ENCODE data around the gene COL20A1. TPM values are rescaled to one million over a fixed set of nuclear protein-coding genes. Genes with fewer than 3 reads are reported as not detected.

COL20A1 gene
- total RNA-seq, 1 donor from 2014 or later, result 0.25 TPM

GRCh38 chr20:63370618-63371187 lies 77.7 kb downstream of the COL20A1 start:
- TF ChIP-seq CTCF (IDR thresholded peaks at IDR 0.05; ENCODE audit: unreplicated experiment), result no peak
- H3K4me3 Mint-ChIP-seq, result no peak overlapping the region
- no peak overlapping the region for H3K27ac Mint-ChIP-seq
- DNase-seq (ENCODE audit: low spot score in 2 of 2, unreplicated experiment in 2 of 2), result no peak
- peaks cover 34% of the 10 kb centered on the region for H3K27me3 Mint-ChIP-seq (ENCODE audit: low read depth)
- no peaks in the 10 kb centered on the region for H3K9me3 Mint-ChIP-seq
- H3K36me3 Mint-ChIP-seq, result no peaks in the 10 kb centered on the region
- H3K4me1 Mint-ChIP-seq, result no peaks in the 10 kb centered on the region

GRCh38 chr20:63371291-63371865 lies 78.4 kb downstream of the COL20A1 start:
- TF ChIP-seq CTCF (IDR thresholded peaks at IDR 0.05; ENCODE audit: unreplicated experiment), result no peak
- Mint-ChIP-seq H3K9me3 (no peaks in the 10 kb centered on the region), H3K36me3 (no peaks in the 10 kb centered on the region), H3K27me3 (ENCODE audit: low read depth) (peaks cover 34% of the 10 kb centered on the region), H3K4me3 (no peak overlapping the region), H3K27ac (no peak overlapping the region), H3K4me1 (no peaks in the 10 kb centered on the region)
- no peak for DNase-seq (ENCODE audit: low spot score in 2 of 2, unreplicated experiment in 2 of 2)

GRCh38 chr20:63372971-63373885 lies 80.2 kb downstream of the COL20A1 start:
- H3K4me1 Mint-ChIP-seq, result peaks cover 6% of the 10 kb centered on the region
- peaks cover 34% of the 10 kb centered on the region for H3K27me3 Mint-ChIP-seq (ENCODE audit: low read depth)
- no peak for TF ChIP-seq CTCF (IDR thresholded peaks at IDR 0.05; ENCODE audit: unreplicated experiment)
- no peak for DNase-seq (ENCODE audit: low spot score in 2 of 2, unreplicated experiment in 2 of 2)
- H3K9me3 Mint-ChIP-seq, result no peaks in the 10 kb centered on the region
- H3K36me3 Mint-ChIP-seq, result no peaks in the 10 kb centered on the region
- H3K27ac Mint-ChIP-seq, result no peak overlapping the region
- no peak overlapping the region for H3K4me3 Mint-ChIP-seq

GRCh38 chr20:63373996-63374395 lies 81.0 kb downstream of the COL20A1 start:
- Mint-ChIP-seq H3K4me1 (peaks cover 10% of the 10 kb centered on the region), H3K4me3 (no peak overlapping the region), H3K27ac (no peak overlapping the region), H3K36me3 (no peaks in the 10 kb centered on the region), H3K27me3 (ENCODE audit: low read depth) (peaks cover 36% of the 10 kb centered on the region), H3K9me3 (no peaks in the 10 kb centered on the region)
- no peak for TF ChIP-seq CTCF (IDR thresholded peaks at IDR 0.05; ENCODE audit: unreplicated experiment)
- no peak for DNase-seq (ENCODE audit: low spot score in 2 of 2, unreplicated experiment in 2 of 2)

- no peaks in the 10 kb centered on the region for H3K36me3 Mint-ChIP-seq
- no peaks in the 10 kb centered on the region for H3K9me3 Mint-ChIP-seq
- H3K4me1 Mint-ChIP-seq, result peaks cover 10% of the 10 kb centered on the region
- no peak for DNase-seq (ENCODE audit: low spot score in 2 of 2, unreplicated experiment in 2 of 2)
- H3K27me3 Mint-ChIP-seq (ENCODE audit: low read depth), result peaks cover 33% of the 10 kb centered on the region
- no peak overlapping the region for H3K4me3 Mint-ChIP-seq
- H3K27ac Mint-ChIP-seq, result no peak overlapping the region
- TF ChIP-seq CTCF (IDR thresholded peaks at IDR 0.05; ENCODE audit: unreplicated experiment), result no peak
Observed at GRCh38 chr20:63374504-63374903, 81.5 kb downstream of the COL20A1 start.
